Prostate gland (tissue), 2 donors: ENCODE results near the gene RETREG1.

ENCODE experiments used
- POLR2AphosphoS5 ChIP-seq: sonication (generic); formaldehyde crosslinking; IDR thresholded peaks from one replicate; pipeline ENCODE4 v1.6.1; 2017; ENCODE audit warnings: antibody characterized with exemption
- TF ChIP-seq, protein P1 (sequence below), 4 experiments: fragments of 200-600 bp in 2 of 4; fragments of 450-650 bp in 2 of 4; sonication (generic) in 2 of 4; IDR thresholded peaks; 1 replicate in 3 of 4; 2 replicates in 1 of 4; pipeline ENCODE4 v1.5.1; 2016 to 2019; ENCODE audit warnings: antibody characterized with exemption in 4 of 4, mild to moderate bottlenecking in 2 of 4, moderate library complexity in 2 of 4

DNA sequence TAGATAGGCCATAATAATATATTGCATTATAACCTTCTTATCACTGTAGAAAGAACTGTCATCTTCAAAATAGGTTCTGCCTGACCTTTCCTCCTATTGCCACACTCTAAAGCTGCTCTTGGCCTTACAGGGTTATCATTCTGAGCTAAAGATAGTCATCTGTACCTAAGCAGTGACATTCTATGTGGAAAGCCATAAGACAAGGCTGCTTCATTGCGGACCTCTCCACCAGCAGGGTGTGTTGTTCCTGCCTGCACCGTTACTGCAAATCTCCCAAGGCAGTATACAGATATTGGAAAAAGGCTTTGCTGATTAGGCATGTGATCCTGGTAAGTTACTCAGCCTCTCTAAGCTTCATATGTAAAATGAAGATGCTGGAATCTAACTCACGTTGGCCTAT lies 159.3 kb downstream of the RETREG1 start:
- TF ChIP-seq, protein P1, sequence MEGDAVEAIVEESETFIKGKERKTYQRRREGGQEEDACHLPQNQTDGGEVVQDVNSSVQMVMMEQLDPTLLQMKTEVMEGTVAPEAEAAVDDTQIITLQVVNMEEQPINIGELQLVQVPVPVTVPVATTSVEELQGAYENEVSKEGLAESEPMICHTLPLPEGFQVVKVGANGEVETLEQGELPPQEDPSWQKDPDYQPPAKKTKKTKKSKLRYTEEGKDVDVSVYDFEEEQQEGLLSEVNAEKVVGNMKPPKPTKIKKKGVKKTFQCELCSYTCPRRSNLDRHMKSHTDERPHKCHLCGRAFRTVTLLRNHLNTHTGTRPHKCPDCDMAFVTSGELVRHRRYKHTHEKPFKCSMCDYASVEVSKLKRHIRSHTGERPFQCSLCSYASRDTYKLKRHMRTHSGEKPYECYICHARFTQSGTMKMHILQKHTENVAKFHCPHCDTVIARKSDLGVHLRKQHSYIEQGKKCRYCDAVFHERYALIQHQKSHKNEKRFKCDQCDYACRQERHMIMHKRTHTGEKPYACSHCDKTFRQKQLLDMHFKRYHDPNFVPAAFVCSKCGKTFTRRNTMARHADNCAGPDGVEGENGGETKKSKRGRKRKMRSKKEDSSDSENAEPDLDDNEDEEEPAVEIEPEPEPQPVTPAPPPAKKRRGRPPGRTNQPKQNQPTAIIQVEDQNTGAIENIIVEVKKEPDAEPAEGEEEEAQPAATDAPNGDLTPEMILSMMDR (IDR thresholded peaks at IDR 0.05), result no peak
- no peak for TF ChIP-seq POLR2AphosphoS5
